H1 (cell line): Measurements from ENCODE around the gene MYO7B. TPM values are rescaled to one million over a fixed set of nuclear protein-coding genes. Genes with fewer than 3 reads are reported as not detected.

ENCODE experiments used
- RBBP5 ChIP-seq: IDR thresholded peaks from 2 replicates; pipeline ENCODE4 v1.7.1; 2012; ENCODE audit warnings: low read depth, mild to moderate bottlenecking, inconsistent platforms, low read length, moderate library complexity, borderline replicate concordance
- SIRT6 ChIP-seq: IDR thresholded peaks from one replicate; pipeline ENCODE4 v1.7.1; 2012; ENCODE audit warnings: low read length, inconsistent platforms
- SP2 ChIP-seq: IDR thresholded peaks from 2 replicates; pipeline ENCODE4 v1.6.1; 2012; ENCODE audit warnings: mild to moderate bottlenecking, low read length, inconsistent platforms
- polyA plus RNA-seq, 7 experiments: library from polyadenylated mRNA; depleted of rRNA in 3 of 7; stranded (reverse) in 5 of 7; unstranded in 2 of 7; fragments of >200 nt in 5 of 7; fragments of 200-250 nt in 2 of 7; gene quantifications; 1 replicate in 5 of 7; 2 replicates in 1 of 7; 4 replicates in 1 of 7; pipeline versions ENCODE4 v1.2.1 to v1.2.3, GENCODE V29; 2011 to 2013; ENCODE audit warnings: missing spikeins in 2 of 7, mixed read lengths in 2 of 7
- total RNA-seq: library from RNA; stranded (reverse); fragmentation: NEBNext Ultra II Directional; extraction: Animal tissue kit (Norgen Biotek cat#: 25700); gene quantifications from 2 replicates; pipeline ENCODE4 v1.2.1, GENCODE V29; 2021

Gene MYO7B
- total and polyA plus RNA-seq, 2 of the 8 experiments (the other 6 are each of a cell fraction or from before 2014, with no cell fraction given): not detected

- TF ChIP-seq SIRT6: no peak
- TF ChIP-seq SP2: no peak
- no peak for TF ChIP-seq RBBP5
Observed at GRCh38 chr2:127604986-127605385, 69.5 kb downstream of the MYO7B start (continued).
